ENCODE data around the gene KRTAP10-2. TPM values are rescaled to one million over a fixed set of nuclear protein-coding genes. Genes with fewer than 3 reads are reported as not detected.
A peak's percentile ranks its signal among the peaks of the same experiment; 100 is the strongest.

Gene KRTAP10-2
- total and polyA plus RNA-seq, 8 donors: 0.24 TPM; not detected in 7

DNA sequence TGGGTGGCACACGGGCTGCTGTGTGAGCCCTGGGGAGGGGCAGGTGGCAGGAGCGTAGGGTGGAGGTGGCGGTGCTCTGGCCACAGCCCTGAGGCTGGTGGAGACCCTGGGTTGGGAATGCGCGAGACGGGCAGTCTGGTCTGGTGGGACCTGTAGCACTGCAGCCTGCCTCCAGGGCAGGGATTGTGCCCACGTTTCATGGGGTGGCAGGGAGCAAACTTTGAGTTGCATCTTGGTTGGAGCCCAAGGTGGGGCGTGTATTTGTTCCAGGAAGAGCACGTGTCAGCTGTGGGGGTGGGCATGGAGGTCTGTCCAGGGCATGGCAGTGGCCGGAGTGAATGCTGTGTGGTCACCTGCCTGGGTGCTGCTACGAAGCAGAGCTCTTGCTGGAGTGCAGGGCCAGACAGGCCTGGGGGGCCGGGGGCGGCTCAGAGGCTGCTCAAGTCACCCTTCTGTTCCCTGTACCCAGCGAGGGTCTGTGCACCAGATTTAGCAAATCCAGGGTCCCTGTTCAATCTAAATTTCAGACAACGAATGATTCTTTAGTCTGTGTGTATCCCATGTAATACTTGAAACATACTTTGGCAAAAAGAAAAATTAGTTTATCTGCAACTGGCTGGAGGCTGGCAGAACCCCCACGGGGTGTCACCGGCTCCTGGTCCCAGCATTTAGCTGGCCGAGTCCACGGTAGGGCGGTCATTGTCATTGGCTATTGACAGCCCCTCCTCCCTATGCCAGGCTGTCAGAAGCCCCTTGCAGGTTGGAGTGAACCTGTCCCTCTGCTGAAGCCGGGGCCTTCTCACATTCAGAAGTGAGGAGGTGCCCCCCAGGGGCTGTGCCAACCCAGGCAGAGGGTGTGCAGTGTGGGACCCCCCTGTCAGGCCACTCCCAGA, 38.6 kb downstream of the KRTAP10-2 start:
- intact Hi-C loops (cut with DNase I): no loop called here
- Histone ChIP-seq H3K27ac (no peak overlapping the region), H3K9me3 (peaks cover 0 to 3% of the 10 kb centered on the region in 2 donors), H3K36me3 (no peaks in the 10 kb centered on the region), H3K4me1 (peaks cover 0 to 8% of the 10 kb centered on the region in 2 donors), H3K27me3 (peaks cover 0 to 50% of the 10 kb centered on the region in 2 donors), H3K4me3 (no peak overlapping the region)
- TF ChIP-seq, protein P1, sequence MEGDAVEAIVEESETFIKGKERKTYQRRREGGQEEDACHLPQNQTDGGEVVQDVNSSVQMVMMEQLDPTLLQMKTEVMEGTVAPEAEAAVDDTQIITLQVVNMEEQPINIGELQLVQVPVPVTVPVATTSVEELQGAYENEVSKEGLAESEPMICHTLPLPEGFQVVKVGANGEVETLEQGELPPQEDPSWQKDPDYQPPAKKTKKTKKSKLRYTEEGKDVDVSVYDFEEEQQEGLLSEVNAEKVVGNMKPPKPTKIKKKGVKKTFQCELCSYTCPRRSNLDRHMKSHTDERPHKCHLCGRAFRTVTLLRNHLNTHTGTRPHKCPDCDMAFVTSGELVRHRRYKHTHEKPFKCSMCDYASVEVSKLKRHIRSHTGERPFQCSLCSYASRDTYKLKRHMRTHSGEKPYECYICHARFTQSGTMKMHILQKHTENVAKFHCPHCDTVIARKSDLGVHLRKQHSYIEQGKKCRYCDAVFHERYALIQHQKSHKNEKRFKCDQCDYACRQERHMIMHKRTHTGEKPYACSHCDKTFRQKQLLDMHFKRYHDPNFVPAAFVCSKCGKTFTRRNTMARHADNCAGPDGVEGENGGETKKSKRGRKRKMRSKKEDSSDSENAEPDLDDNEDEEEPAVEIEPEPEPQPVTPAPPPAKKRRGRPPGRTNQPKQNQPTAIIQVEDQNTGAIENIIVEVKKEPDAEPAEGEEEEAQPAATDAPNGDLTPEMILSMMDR (IDR thresholded peaks at IDR 0.05): no peak
- ATAC-seq (no peak), DNase-seq (peak in 1 of 4 donors; percentile 54)

DNA sequence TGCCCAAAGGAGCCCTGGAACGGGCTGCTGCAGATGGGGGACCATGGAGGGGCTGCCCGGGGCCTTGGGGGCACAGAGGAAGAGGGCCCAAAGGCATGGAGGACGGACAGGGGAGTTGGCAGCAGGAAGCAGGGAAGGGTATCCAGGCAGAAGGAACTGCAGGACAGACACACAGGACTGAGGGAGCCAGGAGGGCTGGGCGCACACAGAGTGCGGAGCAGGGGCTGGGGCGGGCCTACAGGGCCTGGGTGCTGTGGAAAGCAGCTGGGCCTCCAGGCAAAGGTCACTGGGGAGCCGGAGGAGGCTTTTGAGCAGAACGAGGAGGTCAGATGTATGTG, 39.4 kb downstream of the KRTAP10-2 start:
- Histone ChIP-seq H3K36me3 (no peaks in the 10 kb centered on the region), H3K9me3 (no peaks in the 10 kb centered on the region), H3K27me3 (peaks cover 0 to 56% of the 10 kb centered on the region in 2 donors), H3K27ac (no peak overlapping the region), H3K4me1 (peaks cover 0 to 8% of the 10 kb centered on the region in 2 donors), H3K4me3 (no peak overlapping the region)
- ATAC-seq (no peak), DNase-seq (peak in 1 of 4 donors; percentile 62)
- TF ChIP-seq, protein P1 (IDR thresholded peaks at IDR 0.05): no peak
- intact Hi-C loops (cut with DNase I): no loop called here

DNA sequence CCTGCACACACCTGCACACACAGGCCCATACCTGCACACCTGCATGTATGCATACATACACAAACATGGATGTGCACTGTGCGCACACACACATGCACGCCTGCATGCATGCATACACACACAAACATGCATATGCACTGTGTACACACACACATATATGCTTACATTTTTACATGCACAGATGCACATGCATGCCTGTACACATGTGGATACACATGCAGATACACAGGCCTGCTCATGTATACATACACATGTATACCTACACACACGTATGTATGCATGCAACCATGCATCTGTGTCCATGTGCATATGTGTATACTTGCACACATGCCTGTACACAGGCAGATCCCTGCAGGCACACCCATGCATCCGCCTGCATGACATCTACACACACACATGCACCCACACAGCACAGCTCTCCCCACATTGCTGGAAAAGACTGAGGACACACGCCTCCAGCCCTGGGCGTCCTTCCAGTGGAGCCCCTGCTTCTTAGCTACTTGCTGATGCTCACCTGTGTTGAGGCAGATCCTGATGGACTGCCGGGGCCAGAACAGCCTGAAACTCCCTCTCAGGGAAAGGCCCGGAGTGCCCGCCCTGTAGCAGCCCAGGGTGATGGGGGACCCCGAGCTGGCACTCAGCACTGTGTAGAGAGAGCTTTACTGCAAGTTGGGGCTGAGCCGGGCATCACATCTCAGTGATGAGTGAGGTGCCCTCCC, 39.9 kb downstream of the KRTAP10-2 start:
- Histone ChIP-seq H3K4me3 (no peak overlapping the region), H3K36me3 (no peaks in the 10 kb centered on the region), H3K27me3 (peaks cover 0 to 61% of the 10 kb centered on the region in 2 donors), H3K27ac (no peak overlapping the region), H3K4me1 (peaks cover 0 to 8% of the 10 kb centered on the region in 2 donors), H3K9me3 (no peaks in the 10 kb centered on the region)
- DNase-seq (peak in 1 of 4 donors; percentile 47), ATAC-seq (no peak)
- intact Hi-C loops (cut with DNase I): no loop called here
- TF ChIP-seq, protein P1 (IDR thresholded peaks at IDR 0.05): no peak

DNA sequence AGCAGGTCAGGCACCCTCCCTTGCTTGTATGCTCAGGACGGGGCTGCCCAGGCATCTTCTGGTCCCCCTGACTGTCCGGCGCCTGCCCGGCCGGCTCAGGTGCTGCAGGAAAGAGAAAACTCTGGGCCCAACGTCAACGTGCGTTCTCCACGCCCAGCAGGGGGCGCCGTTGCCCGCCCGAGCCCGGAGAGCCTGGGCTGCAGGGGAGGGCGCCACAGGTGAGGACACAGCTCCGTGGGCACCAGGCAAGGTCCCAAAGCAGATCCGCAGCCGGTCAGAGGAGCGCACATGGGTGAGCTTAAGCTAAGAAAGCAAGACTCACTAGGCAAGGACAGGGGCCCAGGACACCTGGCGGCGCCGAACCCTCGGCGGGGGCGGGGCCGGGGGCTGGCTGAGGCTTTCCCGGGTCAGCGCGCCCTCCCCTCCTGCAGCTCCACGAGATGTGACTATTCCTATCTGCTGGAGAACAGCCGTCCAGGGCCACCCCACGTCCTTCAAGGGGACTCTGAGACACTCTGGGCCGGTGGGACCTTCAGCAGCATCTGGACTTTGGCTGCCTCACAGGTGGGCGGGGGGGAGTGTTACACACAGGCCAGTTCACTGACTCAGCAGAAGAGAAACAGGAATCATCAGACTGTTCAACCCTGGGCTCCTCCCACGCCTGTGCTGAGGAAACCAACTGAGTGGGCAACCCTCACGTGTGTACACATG, 40.6 kb downstream of the KRTAP10-2 start:
- Histone ChIP-seq H3K9me3 (no peaks in the 10 kb centered on the region), H3K4me1 (peaks cover 0 to 8% of the 10 kb centered on the region in 2 donors), H3K4me3 (no peak overlapping the region), H3K36me3 (no peaks in the 10 kb centered on the region), H3K27me3 (peaks cover 0 to 67% of the 10 kb centered on the region in 2 donors), H3K27ac (no peak overlapping the region)
- DNase-seq (peak in 3 of 4 donors; percentile 50 to 91 (median 63)), ATAC-seq (peak; percentile 86)
- intact Hi-C loops (cut with DNase I): no loop called here
- TF ChIP-seq, protein P1 (IDR thresholded peaks at IDR 0.05): peak; percentile 56 to 75

Measured in left lung (tissue), 10 donors.